IPS-20b (cell line): ENCODE data around the gene C6orf89.
A peak's percentile ranks its signal among the peaks of the same experiment; 100 is the strongest.
"Not testable (repeated sequence)": the region's sequence is repeated elsewhere in the genome, so short reads cannot be mapped to it uniquely, and the experiment has no call there.

Experiments used
- H3K27ac ChIP-seq: one replicate; pipeline ENCODE4 v1.5.1; 2013; ENCODE audit warnings: low read length
- H3K27me3 ChIP-seq: 2 replicates; pipeline ENCODE4 v1.6.1; 2013; ENCODE audit warnings: mild to moderate bottlenecking, low read length, inconsistent platforms; ENCODE audit not compliant: insufficient read depth
- H3K36me3 ChIP-seq: 2 replicates; pipeline ENCODE4 v1.6.1; 2013; ENCODE audit warnings: low read depth, mild to moderate bottlenecking, inconsistent platforms, low read length, moderate library complexity; ENCODE audit not compliant: insufficient read depth
- H3K4me1 ChIP-seq: 2 replicates; pipeline ENCODE4 v1.6.1; 2013; ENCODE audit warnings: mild to moderate bottlenecking, control low read depth, inconsistent platforms, low read length, moderate library complexity; ENCODE audit not compliant: insufficient read depth
- H3K4me3 ChIP-seq: 2 replicates; pipeline ENCODE4 v1.5.1; 2013; ENCODE audit warnings: mild to moderate bottlenecking, low read length, inconsistent platforms
- H3K9ac ChIP-seq: 2 replicates; pipeline ENCODE4 v1.6.1; 2013; ENCODE audit warnings: low read depth, mild to moderate bottlenecking, inconsistent platforms, low read length, moderate library complexity
- H3K9me3 ChIP-seq: 2 replicates; pipeline ENCODE4 v1.6.1; 2013; ENCODE audit warnings: mild to moderate bottlenecking, low read depth, low read length, inconsistent platforms; ENCODE audit not compliant: insufficient read depth

Gene C6orf89

GRCh38 chr6:36873612-36874442, 11.9 kb upstream of the C6orf89 start:
- Histone ChIP-seq H3K4me1 (peaks cover 5% of the 10 kb centered on the region; the same call in 1 of the 2 replicates), H3K27ac (peak overlapping the region; percentile 96), H3K4me3 (peak overlapping the region; percentile 91), H3K36me3 (peaks cover 40% of the 10 kb centered on the region), H3K9me3 (no peaks in the 10 kb centered on the region), H3K27me3 (no peaks in the 10 kb centered on the region), H3K9ac (peak overlapping the region; percentile 95)

- H3K27ac ChIP-seq = peak within 1 kb of the TSS; percentile 96
- no peaks in the 10 kb centered on the region for H3K27me3 ChIP-seq
- peak within 1 kb of the TSS; percentile 91 for H3K4me3 ChIP-seq
- H3K4me1 ChIP-seq = peaks cover 5% of the 10 kb centered on the region; the same call in 1 of the 2 replicates
- peaks cover 32% of the 10 kb centered on the region for H3K36me3 ChIP-seq
- H3K9me3 ChIP-seq = no peaks in the 10 kb centered on the region
- H3K9ac ChIP-seq = peak within 1 kb of the TSS; percentile 95
These were observed 11.1 kb upstream of the C6orf89 start, which contains the start of gene PPIL1 for GRCh38 chr6:36874443-36875249. Gene PPIL1 (minus strand): TSS chr6:36874803. CDS start chr6:36874772, 31 bp downstream.

- Histone ChIP-seq H3K36me3 (peaks cover 26% of the 10 kb centered on the region), H3K9me3 (no peaks in the 10 kb centered on the region), H3K27ac (peak overlapping the region; percentile 96), H3K9ac (peak overlapping the region; percentile 95; the same call in 1 of the 2 replicates), H3K4me3 (peak overlapping the region; percentile 91), H3K27me3 (no peaks in the 10 kb centered on the region), H3K4me1 (peaks cover 5% of the 10 kb centered on the region; the same call in 1 of the 2 replicates)
These were observed 10.5 kb upstream of the C6orf89 start for GRCh38 chr6:36875250-36875633.

GRCh38 chr6:36884610-36885009, 1.1 kb upstream of the C6orf89 start:
- no peaks in the 10 kb centered on the region for H3K36me3 ChIP-seq
- H3K9ac ChIP-seq = no peak overlapping the region
- peaks cover 5% of the 10 kb centered on the region; the same call in 1 of the 2 replicates for H3K9me3 ChIP-seq
- H3K4me1 ChIP-seq = 0 out of 2 replicates have a peak, but pooled peaks cover 2% of the 10 kb centered on the region
- no peak overlapping the region for H3K27ac ChIP-seq
- H3K27me3 ChIP-seq = no peaks in the 10 kb centered on the region
- H3K4me3 ChIP-seq = no peak overlapping the region

- Histone ChIP-seq H3K27ac (no peak overlapping the region), H3K9me3 (no peaks in the 10 kb centered on the region), H3K27me3 (no peaks in the 10 kb centered on the region), H3K9ac (no peak overlapping the region), H3K36me3 (no peaks in the 10 kb centered on the region), H3K4me3 (peak overlapping the region; percentile 94; the same call in 1 of the 2 replicates), H3K4me1 (0 out of 2 replicates have a peak, but pooled peaks cover 2% of the 10 kb centered on the region)
These were observed 1.3 kb downstream of the C6orf89 start for GRCh38 chr6:36886950-36887618.

GRCh38 chr6:36888115-36888643, 2.4 kb downstream of the C6orf89 start:
- H3K27ac ChIP-seq = no peak overlapping the region
- no peak overlapping the region for H3K9ac ChIP-seq

GRCh38 chr6:36888654-36889481, 3.1 kb downstream of the C6orf89 start:
- Histone ChIP-seq H3K27me3 (no peaks in the 10 kb centered on the region), H3K4me1 (0 out of 2 replicates have a peak, but pooled peaks cover 2% of the 10 kb centered on the region), H3K36me3 (no peaks in the 10 kb centered on the region), H3K27ac (no peak overlapping the region), H3K9ac (no peak overlapping the region), H3K4me3 (no peak overlapping the region), H3K9me3 (no peaks in the 10 kb centered on the region)

More at GRCh38 chr6:36888115-36888643, 2.4 kb downstream of the C6orf89 start:
- Histone ChIP-seq H3K36me3 (no peaks in the 10 kb centered on the region), H3K27me3 (no peaks in the 10 kb centered on the region), H3K9me3 (no peaks in the 10 kb centered on the region), H3K4me3 (no peak overlapping the region), H3K4me1 (0 out of 2 replicates have a peak, but pooled peaks cover 2% of the 10 kb centered on the region)

GRCh38 chr6:36890112-36890663, 4.4 kb downstream of the C6orf89 start:
- 0 out of 2 replicates have a peak, but pooled peaks cover 2% of the 10 kb centered on the region for H3K4me1 ChIP-seq
- no peak overlapping the region for H3K4me3 ChIP-seq
- no peaks in the 10 kb centered on the region for H3K9me3 ChIP-seq
- H3K27ac ChIP-seq = no peak overlapping the region
- no peaks in the 10 kb centered on the region for H3K27me3 ChIP-seq
- no peak overlapping the region for H3K9ac ChIP-seq
- H3K36me3 ChIP-seq = no peaks in the 10 kb centered on the region

- H3K4me3 ChIP-seq, H3K9me3 ChIP-seq, H3K4me1 ChIP-seq, H3K27me3 ChIP-seq, H3K36me3 ChIP-seq, H3K27ac ChIP-seq, H3K9ac ChIP-seq: not testable (repeated sequence)
These were observed 5.4 kb downstream of the C6orf89 start for GRCh38 chr6:36891153-36891552.
